KMS-11 (cell line): ENCODE measurements around the gene SHKBP1.

Experiments used
- H2AFZ ChIP-seq: fragments of 200-600 bp; sonication (generic); 2 replicates; pipeline ENCODE4 v1.6.1; 2016; ENCODE audit warnings: antibody characterized with exemption, mixed run types, low read depth
- H3K27ac ChIP-seq: fragments of 200-600 bp; sonication (generic); 2 replicates; pipeline ENCODE4 v1.6.1; 2016; ENCODE audit warnings: mild to moderate bottlenecking, mixed run types
- H3K27me3 ChIP-seq: fragments of 200-600 bp; sonication (generic); 2 replicates; pipeline ENCODE4 v1.6.1; 2017; ENCODE audit warnings: mild to moderate bottlenecking, low read depth, mixed run types, moderate library complexity; ENCODE audit not compliant: insufficient read depth
- H3K36me3 ChIP-seq: fragments of 200-600 bp; sonication (generic); 2 replicates; pipeline ENCODE4 v1.6.1; 2017; ENCODE audit warnings: mild to moderate bottlenecking, mixed run types; ENCODE audit not compliant: insufficient read depth
- H3K4me1 ChIP-seq: fragments of 200-600 bp; sonication (generic); 2 replicates; pipeline ENCODE4 v1.6.1; 2016; ENCODE audit warnings: mild to moderate bottlenecking, low read depth, mixed run types; ENCODE audit not compliant: poor library complexity, severe bottlenecking
- H3K4me2 ChIP-seq: fragments of 200-600 bp; sonication (generic); 2 replicates; pipeline ENCODE4 v1.7.0; 2016; ENCODE audit warnings: mild to moderate bottlenecking, mixed run types
- H3K4me3 ChIP-seq: fragments of 200-600 bp; sonication (generic); IDR thresholded peaks from 2 replicates; pipeline ENCODE4 v1.6.1; 2017; ENCODE audit warnings: low read depth, low read length, mixed read lengths; ENCODE audit not compliant: insufficient read depth
- H3K79me2 ChIP-seq: fragments of 200-600 bp; sonication (generic); 2 replicates; pipeline ENCODE4 v1.6.1; 2016; ENCODE audit warnings: low read depth, mixed run types; ENCODE audit not compliant: insufficient read depth
- H3K9ac ChIP-seq: fragments of 200-600 bp; sonication (generic); 2 replicates; pipeline ENCODE4 v1.6.1; 2016; ENCODE audit warnings: mild to moderate bottlenecking, mixed run types
- H4K20me1 ChIP-seq: fragments of 200-600 bp; sonication (generic); 2 replicates; pipeline ENCODE4 v1.6.1; 2016; ENCODE audit warnings: mild to moderate bottlenecking, mixed run types; ENCODE audit not compliant: insufficient read depth
- TF ChIP-seq, protein P1 (sequence below): fragments of 200-600 bp; sonication (generic); conservative IDR thresholded peaks from 2 replicates; pipeline ENCODE4 v1.6.1; 2017; ENCODE audit warnings: low read depth, mild to moderate bottlenecking, antibody characterized with exemption, low read length, moderate library complexity, mixed read lengths

Gene SHKBP1

DNA sequence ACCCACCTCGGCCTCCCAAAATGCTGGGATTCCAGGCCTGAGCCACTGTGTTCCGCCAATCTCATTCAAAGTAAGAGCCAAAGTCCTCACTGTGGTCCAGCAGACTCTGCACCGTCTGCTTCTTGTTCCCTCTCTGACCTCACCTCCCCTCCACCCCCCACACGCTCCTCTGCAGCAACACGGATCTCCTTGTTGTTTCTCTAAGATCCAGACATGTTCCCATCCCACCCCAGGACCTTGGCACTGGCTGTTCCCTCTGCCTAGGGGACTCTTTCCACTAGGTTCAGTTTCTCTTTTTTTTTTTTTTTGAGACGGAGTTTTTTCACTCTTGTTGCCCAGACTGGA lies 62.9 kb downstream of the SHKBP1 start:
- no peak overlapping the region for H3K27ac ChIP-seq
- TF ChIP-seq, protein P1, sequence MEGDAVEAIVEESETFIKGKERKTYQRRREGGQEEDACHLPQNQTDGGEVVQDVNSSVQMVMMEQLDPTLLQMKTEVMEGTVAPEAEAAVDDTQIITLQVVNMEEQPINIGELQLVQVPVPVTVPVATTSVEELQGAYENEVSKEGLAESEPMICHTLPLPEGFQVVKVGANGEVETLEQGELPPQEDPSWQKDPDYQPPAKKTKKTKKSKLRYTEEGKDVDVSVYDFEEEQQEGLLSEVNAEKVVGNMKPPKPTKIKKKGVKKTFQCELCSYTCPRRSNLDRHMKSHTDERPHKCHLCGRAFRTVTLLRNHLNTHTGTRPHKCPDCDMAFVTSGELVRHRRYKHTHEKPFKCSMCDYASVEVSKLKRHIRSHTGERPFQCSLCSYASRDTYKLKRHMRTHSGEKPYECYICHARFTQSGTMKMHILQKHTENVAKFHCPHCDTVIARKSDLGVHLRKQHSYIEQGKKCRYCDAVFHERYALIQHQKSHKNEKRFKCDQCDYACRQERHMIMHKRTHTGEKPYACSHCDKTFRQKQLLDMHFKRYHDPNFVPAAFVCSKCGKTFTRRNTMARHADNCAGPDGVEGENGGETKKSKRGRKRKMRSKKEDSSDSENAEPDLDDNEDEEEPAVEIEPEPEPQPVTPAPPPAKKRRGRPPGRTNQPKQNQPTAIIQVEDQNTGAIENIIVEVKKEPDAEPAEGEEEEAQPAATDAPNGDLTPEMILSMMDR, result no peak
- no peak overlapping the region for H3K9ac ChIP-seq
- no peak overlapping the region for H2AFZ ChIP-seq
- H3K36me3 ChIP-seq, result no peaks in the 10 kb centered on the region
- no peaks in the 10 kb centered on the region for H3K27me3 ChIP-seq
- no peak overlapping the region for H3K4me2 ChIP-seq
- no peak overlapping the region for H3K4me3 ChIP-seq
- no peaks in the 10 kb centered on the region for H3K4me1 ChIP-seq
- no peaks in the 10 kb centered on the region for H3K79me2 ChIP-seq
- no peaks in the 10 kb centered on the region for H4K20me1 ChIP-seq

DNA sequence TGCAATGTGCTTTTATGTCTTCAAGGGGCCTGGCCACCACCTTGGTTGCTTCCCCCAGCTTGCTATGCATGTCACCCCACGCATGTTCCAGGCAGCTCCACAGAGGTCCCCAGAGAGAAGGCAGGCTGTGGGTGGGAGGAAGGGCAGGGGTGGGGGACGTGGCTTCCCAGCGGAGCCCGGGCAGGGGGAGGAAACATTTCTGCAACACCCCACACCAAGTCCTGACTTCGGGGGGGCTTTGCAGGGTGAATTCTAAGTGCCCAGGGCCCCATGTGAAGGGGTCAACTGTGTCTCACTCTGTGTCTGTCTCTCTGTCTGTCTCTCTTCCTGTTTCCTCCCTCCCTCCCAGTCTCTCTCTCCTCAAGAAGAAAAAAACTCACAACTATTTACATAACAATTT lies 64.1 kb downstream of the SHKBP1 start:
- no peaks in the 10 kb centered on the region for H3K79me2 ChIP-seq
- H3K27me3 ChIP-seq, result no peaks in the 10 kb centered on the region
- H3K36me3 ChIP-seq, result no peaks in the 10 kb centered on the region
- no peak overlapping the region for H3K4me2 ChIP-seq
- no peak overlapping the region for H3K27ac ChIP-seq
- H4K20me1 ChIP-seq, result no peaks in the 10 kb centered on the region
- H3K9ac ChIP-seq, result no peak overlapping the region
- no peak overlapping the region for H3K4me3 ChIP-seq
- no peak overlapping the region for H2AFZ ChIP-seq
- H3K4me1 ChIP-seq, result no peaks in the 10 kb centered on the region
- TF ChIP-seq, protein P1, result no peak
